NB4 (cell line): ENCODE results near the gene HLA-DPB1.

ENCODE experiments used
- DNase-seq: peaks from one replicate; pipeline ENCODE4 v3.0.0; 2010; ENCODE audit warnings: low read depth
- H3K4me3 ChIP-seq: one replicate; pipeline ENCODE4 v1.5.1; 2011; ENCODE audit warnings: mild to moderate bottlenecking, low read depth, low read length, moderate library complexity
- CTCF ChIP-seq: IDR thresholded peaks from one replicate; pipeline ENCODE4 v1.5.1; 2012; ENCODE audit warnings: low read depth, low read length
- MAX ChIP-seq: IDR thresholded peaks from 2 replicates; pipeline ENCODE4 v1.6.1; 2011; ENCODE audit warnings: low read depth, low read length
- MYC ChIP-seq: IDR thresholded peaks from 2 replicates; pipeline ENCODE4 v1.6.1; 2011; ENCODE audit warnings: low read depth, low read length
- POLR2A ChIP-seq: IDR thresholded peaks from 2 replicates; pipeline ENCODE4 v1.6.1; 2011; ENCODE audit warnings: mild to moderate bottlenecking; ENCODE audit not compliant: insufficient read length; ENCODE audit errors: extremely low read depth

Gene HLA-DPB1

GRCh38 chr6:33070909-33071308, 4.9 kb upstream of the HLA-DPB1 start:
- TF ChIP-seq POLR2A = no peak
- TF ChIP-seq CTCF = no peak
- no peak for TF ChIP-seq MYC
- no peak for TF ChIP-seq MAX
- DNase-seq = no peak
- no peak overlapping the region for H3K4me3 ChIP-seq

GRCh38 chr6:33071569-33071968, 4.2 kb upstream of the HLA-DPB1 start:
- no peak overlapping the region for H3K4me3 ChIP-seq
- no peak for DNase-seq
- TF ChIP-seq MYC (no peak), POLR2A (no peak), MAX (no peak), CTCF (no peak)

- no peak for DNase-seq
- H3K4me3 ChIP-seq = no peak overlapping the region
- TF ChIP-seq MAX = no peak
- TF ChIP-seq CTCF = no peak
- no peak for TF ChIP-seq POLR2A
- TF ChIP-seq MYC = no peak
Observed at GRCh38 chr6:33072508-33073100, 3.2 kb upstream of the HLA-DPB1 start.

GRCh38 chr6:33073431-33073871, 2.3 kb upstream of the HLA-DPB1 start, which contains the start of gene HLA-DPA1:
Gene HLA-DPA1, minus strand, starts transcription at chr6:33073649.
- peak; percentile 32 for DNase-seq
- TF ChIP-seq MAX (no peak), POLR2A (no peak), CTCF (no peak), MYC (no peak)
- no peak within 1 kb of the TSS for H3K4me3 ChIP-seq

- TF ChIP-seq MAX (no peak), CTCF (no peak), MYC (no peak), POLR2A (no peak)
- DNase-seq = no peak
- H3K4me3 ChIP-seq = no peak overlapping the region
Observed at GRCh38 chr6:33075208-33075567, 602 bp upstream of the HLA-DPB1 start.
